ENCODE results near the gene DMRT1. TPM values are rescaled to one million over a fixed set of nuclear protein-coding genes. Genes with fewer than 3 reads are reported as not detected.
"Not testable (repeated sequence)": the region's sequence is repeated elsewhere in the genome, so short reads cannot be mapped to it uniquely, and the experiment has no call there.

Gene DMRT1
- total RNA-seq, 1 experiment from 2014 or later: 0.47 TPM

DNA sequence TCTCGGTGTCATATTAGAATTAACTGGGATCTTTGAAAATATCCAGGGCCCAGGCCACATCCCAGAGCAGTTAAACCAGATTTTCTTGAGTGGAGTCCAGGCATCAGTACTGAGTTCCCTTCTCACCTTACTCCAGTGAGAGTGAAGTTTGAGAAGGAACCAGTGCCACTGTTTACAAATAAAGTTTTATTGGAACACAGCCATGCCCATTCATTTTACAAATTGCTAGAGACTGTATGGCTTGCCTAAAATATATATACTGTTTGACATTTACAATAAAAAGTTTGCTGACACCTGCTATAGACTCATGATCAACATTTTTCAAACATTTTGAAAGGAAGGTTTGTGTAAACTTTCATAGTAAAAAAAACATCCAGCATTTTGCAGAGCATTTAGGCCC lies 71.3 kb downstream of the DMRT1 start:
- Histone ChIP-seq H3K27me3 (ENCODE audit: insufficient read depth, low read length) (peaks cover 6% of the 10 kb centered on the region), H3K27ac (ENCODE audit: low read depth, low read length) (no peak overlapping the region), H3K4me1 (ENCODE audit: control insufficient read depth in 1 of 2, insufficient read depth in 2 of 2, low read length in 2 of 2) (no peaks in the 10 kb centered on the region), H3K4me3 (replicated peaks in 1 of 2; ENCODE audit: low read depth in 1 of 2, low read length in 2 of 2) (no peak overlapping the region), H3K79me2 (ENCODE audit: insufficient read depth, low read length) (no peaks in the 10 kb centered on the region), H4K20me1 (ENCODE audit: insufficient read depth) (no peaks in the 10 kb centered on the region), H3K9ac (ENCODE audit: low read length) (no peak overlapping the region), H3K36me3 (ENCODE audit: control insufficient read depth in 1 of 2, insufficient read depth in 2 of 2, low read length in 2 of 2) (no peaks in the 10 kb centered on the region), H3K4me2 (ENCODE audit: low read length) (no peak overlapping the region), H3K9me3 (ENCODE audit: control insufficient read depth in 1 of 2, insufficient read depth in 1 of 2, low read depth in 1 of 2, low read length in 2 of 2) (no peaks in the 10 kb centered on the region), H2AFZ (ENCODE audit: low read depth, low read length, poor library complexity, severe bottlenecking) (no peak overlapping the region), H3K9me2 (ENCODE audit: insufficient read depth) (no peaks in the 10 kb centered on the region)
- no peak for ATAC-seq
- no TSS peak for BruUV-seq (replicated peaks)
- DNase-seq (ENCODE audit: low read depth, low spot score): no peak
- RAD21 ChIA-PET (ENCODE audit: low non-redundant PET in 1 of 2, low total read pairs in 2 of 2, uncharacterized antibody in 2 of 2, unreplicated experiment in 2 of 2): no interaction called here
- intact Hi-C loops (cut with micrococcal nuclease): loop anchor here (5.0 kb wide), 1 partner anchor 95 kb away; no protein-coding TSS in a partner anchor
- POLR2A ChIA-PET: no interaction called here
- CTCF ChIA-PET: interaction anchor here (0.6 kb wide), 1 partner anchor 80 kb away, joined by 3 read pairs; no protein-coding TSS in a partner anchor
- TF ChIP-seq POLR2AphosphoS5 (IDR thresholded peaks at IDR 0.05; ENCODE audit: low read depth, low read length) (no peak), SP1 (IDR thresholded peaks at IDR 0.05; ENCODE audit: low read depth) (no peak), FOSL1 (IDR thresholded peaks at IDR 0.05; ENCODE audit: low read depth) (no peak), YY1 (IDR thresholded peaks at IDR 0.05; ENCODE audit: extremely low read depth, insufficient replicate concordance, low read depth, low read length) (no peak), TCF7L2 (IDR thresholded peaks at IDR 0.05; ENCODE audit: borderline replicate concordance, extremely low read depth, insufficient read depth, insufficient read length) (no peak), JUND (IDR thresholded peaks at IDR 0.05) (no peak), ELF1 (IDR thresholded peaks at IDR 0.05; ENCODE audit: borderline replicate concordance, low read depth) (no peak), SIN3A (IDR thresholded peaks at IDR 0.05; ENCODE audit: low read depth) (no peak), ZFX (IDR thresholded peaks at IDR 0.05) (no peak), EZH2phosphoT487 (IDR thresholded peaks at IDR 0.05; ENCODE audit: borderline replicate concordance) (no peak), EZH2 (IDR thresholded peaks at IDR 0.05) (no peak)
- TF ChIP-seq, protein P1, sequence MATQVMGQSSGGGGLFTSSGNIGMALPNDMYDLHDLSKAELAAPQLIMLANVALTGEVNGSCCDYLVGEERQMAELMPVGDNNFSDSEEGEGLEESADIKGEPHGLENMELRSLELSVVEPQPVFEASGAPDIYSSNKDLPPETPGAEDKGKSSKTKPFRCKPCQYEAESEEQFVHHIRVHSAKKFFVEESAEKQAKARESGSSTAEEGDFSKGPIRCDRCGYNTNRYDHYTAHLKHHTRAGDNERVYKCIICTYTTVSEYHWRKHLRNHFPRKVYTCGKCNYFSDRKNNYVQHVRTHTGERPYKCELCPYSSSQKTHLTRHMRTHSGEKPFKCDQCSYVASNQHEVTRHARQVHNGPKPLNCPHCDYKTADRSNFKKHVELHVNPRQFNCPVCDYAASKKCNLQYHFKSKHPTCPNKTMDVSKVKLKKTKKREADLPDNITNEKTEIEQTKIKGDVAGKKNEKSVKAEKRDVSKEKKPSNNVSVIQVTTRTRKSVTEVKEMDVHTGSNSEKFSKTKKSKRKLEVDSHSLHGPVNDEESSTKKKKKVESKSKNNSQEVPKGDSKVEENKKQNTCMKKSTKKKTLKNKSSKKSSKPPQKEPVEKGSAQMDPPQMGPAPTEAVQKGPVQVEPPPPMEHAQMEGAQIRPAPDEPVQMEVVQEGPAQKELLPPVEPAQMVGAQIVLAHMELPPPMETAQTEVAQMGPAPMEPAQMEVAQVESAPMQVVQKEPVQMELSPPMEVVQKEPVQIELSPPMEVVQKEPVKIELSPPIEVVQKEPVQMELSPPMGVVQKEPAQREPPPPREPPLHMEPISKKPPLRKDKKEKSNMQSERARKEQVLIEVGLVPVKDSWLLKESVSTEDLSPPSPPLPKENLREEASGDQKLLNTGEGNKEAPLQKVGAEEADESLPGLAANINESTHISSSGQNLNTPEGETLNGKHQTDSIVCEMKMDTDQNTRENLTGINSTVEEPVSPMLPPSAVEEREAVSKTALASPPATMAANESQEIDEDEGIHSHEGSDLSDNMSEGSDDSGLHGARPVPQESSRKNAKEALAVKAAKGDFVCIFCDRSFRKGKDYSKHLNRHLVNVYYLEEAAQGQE (IDR thresholded peaks at IDR 0.05; ENCODE audit: low read depth): no peak
- TF ChIP-seq, protein P2, sequence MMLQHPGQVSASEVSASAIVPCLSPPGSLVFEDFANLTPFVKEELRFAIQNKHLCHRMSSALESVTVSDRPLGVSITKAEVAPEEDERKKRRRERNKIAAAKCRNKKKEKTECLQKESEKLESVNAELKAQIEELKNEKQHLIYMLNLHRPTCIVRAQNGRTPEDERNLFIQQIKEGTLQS (IDR thresholded peaks at IDR 0.05): no peak
- TF ChIP-seq, protein P3, sequence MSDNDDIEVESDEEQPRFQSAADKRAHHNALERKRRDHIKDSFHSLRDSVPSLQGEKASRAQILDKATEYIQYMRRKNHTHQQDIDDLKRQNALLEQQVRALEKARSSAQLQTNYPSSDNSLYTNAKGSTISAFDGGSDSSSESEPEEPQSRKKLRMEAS (IDR thresholded peaks at IDR 0.05): no peak

DNA sequence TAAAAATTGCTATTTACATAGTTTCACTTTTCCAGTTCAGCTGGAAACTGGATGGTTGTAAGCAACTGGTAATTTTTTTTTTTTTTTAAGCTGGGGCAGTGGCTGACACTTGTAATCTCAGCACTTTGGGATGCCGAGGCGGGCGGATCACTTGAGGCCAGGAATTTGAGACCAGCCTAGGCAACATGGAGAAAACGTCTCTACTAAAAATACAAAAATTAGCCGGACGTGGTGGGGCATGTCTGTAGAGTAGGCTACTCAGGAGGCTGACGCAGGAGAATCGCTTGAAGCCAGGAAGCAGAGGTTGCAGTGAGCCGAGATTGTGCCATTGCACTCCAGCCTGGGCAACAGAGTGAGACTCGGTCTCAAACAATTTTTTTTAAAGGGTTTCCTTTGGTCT lies 72.0 kb downstream of the DMRT1 start:
- CTCF ChIA-PET; H3K79me2 ChIP-seq (ENCODE audit: insufficient read depth, low read length); H4K20me1 ChIP-seq (ENCODE audit: insufficient read depth); H3K27ac ChIP-seq (ENCODE audit: low read depth, low read length); H3K27me3 ChIP-seq (ENCODE audit: insufficient read depth, low read length); ATAC-seq; RAD21 ChIA-PET (ENCODE audit: low non-redundant PET in 1 of 2, low total read pairs in 2 of 2, uncharacterized antibody in 2 of 2, unreplicated experiment in 2 of 2); H3K4me3 ChIP-seq (replicated peaks in 1 of 2; ENCODE audit: low read depth in 1 of 2, low read length in 2 of 2); H3K36me3 ChIP-seq (ENCODE audit: control insufficient read depth in 1 of 2, insufficient read depth in 2 of 2, low read length in 2 of 2); H3K9me2 ChIP-seq (ENCODE audit: insufficient read depth); H2AFZ ChIP-seq (ENCODE audit: low read depth, low read length, poor library complexity, severe bottlenecking); H3K4me2 ChIP-seq (ENCODE audit: low read length); DNase-seq (ENCODE audit: low read depth, low spot score); H3K9ac ChIP-seq (ENCODE audit: low read length); H3K9me3 ChIP-seq (ENCODE audit: control insufficient read depth in 1 of 2, insufficient read depth in 1 of 2, low read depth in 1 of 2, low read length in 2 of 2); POLR2A ChIA-PET; H3K4me1 ChIP-seq (ENCODE audit: control insufficient read depth in 1 of 2, insufficient read depth in 2 of 2, low read length in 2 of 2); BruUV-seq (replicated peaks): not testable (repeated sequence)
- intact Hi-C loops (cut with micrococcal nuclease): loop anchor here (5.0 kb wide), 1 partner anchor 94 kb away; no protein-coding TSS in a partner anchor
